Ovary (tissue), 9 donors: ENCODE measurements around the gene PLEKHG4B. TPM values are rescaled to one million over a fixed set of nuclear protein-coding genes. Genes with fewer than 3 reads are reported as not detected.
"Not testable (repeated sequence)": the region's sequence is repeated elsewhere in the genome, so short reads cannot be mapped to it uniquely, and the experiment has no call there.

Source experiments
- DNase-seq, 5 donors: peaks; one replicate each; pipeline ENCODE4 v3.0.0-alpha.2; 2019 to 2020
- H3K27ac ChIP-seq, 2 donors: fragments of 200-600 bp; one replicate each; pipeline versions ENCODE4 v1.5.1 to v1.8.0; 2019 to 2022
- H3K27me3 ChIP-seq: fragments of 200-600 bp; one replicate; pipeline ENCODE4 v1.8.0; 2022
- H3K36me3 ChIP-seq: fragments of 200-600 bp; sonication (generic); one replicate; pipeline ENCODE4 v1.5.1; 2019
- H3K4me1 ChIP-seq: one replicate; pipeline ENCODE4 v1.8.1; 2013; ENCODE audit warnings: mild to moderate bottlenecking, moderate library complexity; ENCODE audit not compliant: insufficient read depth
- H3K4me3 ChIP-seq: fragments of 200-600 bp; sonication (generic); one replicate; pipeline ENCODE4 v1.5.1; 2017
- H3K9me3 ChIP-seq, 2 donors: fragments of 200-600 bp in 1 of 2; sonication (generic) in 1 of 2; one replicate each; pipeline versions ENCODE4 v1.5.1 to v1.8.1; 2013 to 2019; ENCODE audit warnings: mild to moderate bottlenecking in 1 of 2, moderate library complexity in 1 of 2
- EP300 ChIP-seq: sonication (generic); formaldehyde crosslinking; IDR thresholded peaks from one replicate; pipeline ENCODE4 v1.6.1; 2017; ENCODE audit warnings: antibody characterized with exemption
- POLR2A ChIP-seq: fragments of 450-650 bp; IDR thresholded peaks from one replicate; pipeline ENCODE4 v1.6.1; 2017; ENCODE audit warnings: antibody characterized with exemption, mild to moderate bottlenecking, moderate library complexity
- WGBS, 3 donors: extraction: QIAGEN DNeasy Blood & Tissue Kit in 1 of 3; methylation state at CpG; one replicate each; pipeline versions ENCODE4 v1.1.5 to v1.1.7; 2013 to 2017; 5-methylcytosine and 5-hydroxymethylcytosine counted together
- intact Hi-C, 4 donors: fragments of 100-400 bp; cut with DNase I; formaldehyde crosslinking; loops; one replicate each; pipeline versions ENCODE4 v1.11.0 to v1.15.1; 2022 to 2023
- polyA plus RNA-seq, 2 donors: library from polyadenylated mRNA; stranded (reverse); fragments of 200-250 nt in 1 of 2; fragments of 350-450 nt in 1 of 2; fragmentation: Illumina TruSeq in 1 of 2; extraction: RNeasy Lipid Tissue Mini Kit (QIAGEN cat#74804) in 1 of 2; gene quantifications; one replicate each; pipeline ENCODE4 v1.2.3, GENCODE V29; 2013 to 2014
- total RNA-seq, 7 donors: library from RNA; depleted of rRNA in 2 of 7; stranded (reverse); fragments of >200 nt in 2 of 7; fragmentation: NEBNext Ultra II Directional in 3 of 7; extraction: Animal tissue kit (Norgen Biotek cat#: 25700) in 3 of 7; gene quantifications; one replicate each; pipeline versions ENCODE4 v1.1.0 to v1.2.4, GENCODE V29; 2016 to 2023
- TF ChIP-seq, protein P1 (sequence below), 3 donors: fragments of 450-650 bp in 2 of 3; fragments of 200-600 bp in 1 of 3; IDR thresholded peaks; one replicate each; pipeline versions ENCODE4 v1.5.1 to v1.8.0; 2016 to 2022; ENCODE audit warnings: antibody characterized with exemption in 3 of 3, mild to moderate bottlenecking in 1 of 3
- donor health status: DM: no; HTN: no; CAD: no; lungs with moderate emphysema.
- donor health status: DM: no; HTN: no; CAD: no.
- donor health status: Bipolar disorder and iron deficiency.
- donor health status: DM: yes; HTN: yes; CAD: no.
- donor health status: DM: no; HTN: no; CAD: no.
- donor health status: DM: yes; HTN: yes; CAD: no.

The PLEKHG4B gene
- total and polyA plus RNA-seq, 9 donors = 0.47 to 4.0 (median 1.8) TPM

- Histone ChIP-seq H3K36me3 (no peaks in the 10 kb centered on the region), H3K9me3 (no peaks in the 10 kb centered on the region), H3K4me1 (peaks cover 6% of the 10 kb centered on the region), H3K27ac (no peak overlapping the region), H3K4me3 (no peak overlapping the region), H3K27me3 (no peaks in the 10 kb centered on the region)
- intact Hi-C loops = no loop called here
- TF ChIP-seq EP300 (no peak), POLR2A (no peak)
- TF ChIP-seq, protein P1, sequence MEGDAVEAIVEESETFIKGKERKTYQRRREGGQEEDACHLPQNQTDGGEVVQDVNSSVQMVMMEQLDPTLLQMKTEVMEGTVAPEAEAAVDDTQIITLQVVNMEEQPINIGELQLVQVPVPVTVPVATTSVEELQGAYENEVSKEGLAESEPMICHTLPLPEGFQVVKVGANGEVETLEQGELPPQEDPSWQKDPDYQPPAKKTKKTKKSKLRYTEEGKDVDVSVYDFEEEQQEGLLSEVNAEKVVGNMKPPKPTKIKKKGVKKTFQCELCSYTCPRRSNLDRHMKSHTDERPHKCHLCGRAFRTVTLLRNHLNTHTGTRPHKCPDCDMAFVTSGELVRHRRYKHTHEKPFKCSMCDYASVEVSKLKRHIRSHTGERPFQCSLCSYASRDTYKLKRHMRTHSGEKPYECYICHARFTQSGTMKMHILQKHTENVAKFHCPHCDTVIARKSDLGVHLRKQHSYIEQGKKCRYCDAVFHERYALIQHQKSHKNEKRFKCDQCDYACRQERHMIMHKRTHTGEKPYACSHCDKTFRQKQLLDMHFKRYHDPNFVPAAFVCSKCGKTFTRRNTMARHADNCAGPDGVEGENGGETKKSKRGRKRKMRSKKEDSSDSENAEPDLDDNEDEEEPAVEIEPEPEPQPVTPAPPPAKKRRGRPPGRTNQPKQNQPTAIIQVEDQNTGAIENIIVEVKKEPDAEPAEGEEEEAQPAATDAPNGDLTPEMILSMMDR (IDR thresholded peaks at IDR 0.05) = no peak
- DNase-seq = no peak
- WGBS, 3 donors = 64 to 82% (median 79%) methylated on average over 6 of the region's 6 CpGs
Measured at GRCh38 chr5:223791-224190, 131.8 kb downstream of the PLEKHG4B start.

DNA sequence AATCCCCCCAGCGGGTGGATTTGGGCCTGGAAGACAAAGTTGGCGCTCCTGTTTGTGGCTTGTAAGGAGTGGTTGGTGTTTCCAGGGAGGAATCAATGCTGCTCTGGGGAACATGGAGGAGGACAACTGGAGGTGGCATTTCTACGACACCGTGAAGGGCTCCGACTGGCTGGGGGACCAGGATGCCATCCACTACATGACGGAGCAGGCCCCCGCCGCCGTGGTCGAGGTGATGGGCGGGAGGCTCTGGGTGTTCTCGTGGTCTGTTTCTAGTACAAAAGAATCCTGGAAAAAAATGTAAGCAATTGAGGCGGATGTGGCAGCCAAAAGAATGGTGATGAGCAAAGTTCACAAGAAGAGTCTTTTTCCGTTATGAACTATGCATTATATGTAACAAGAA, 133.4 kb downstream of the PLEKHG4B start:
- DNase-seq = no peak
- Histone ChIP-seq H3K27ac (no peak overlapping the region), H3K27me3 (no peaks in the 10 kb centered on the region), H3K4me3 (no peak overlapping the region), H3K4me1 (peaks cover 6% of the 10 kb centered on the region), H3K9me3 (no peaks in the 10 kb centered on the region), H3K36me3 (no peaks in the 10 kb centered on the region)
- no peak for TF ChIP-seq EP300
- TF ChIP-seq, protein P1 (IDR thresholded peaks at IDR 0.05) = no peak
- no peak for TF ChIP-seq POLR2A
- 91 to 93% (median 92%) methylated on average over 14 of the region's 14 CpGs for WGBS, 3 donors
- intact Hi-C loops = no loop called here

DNA sequence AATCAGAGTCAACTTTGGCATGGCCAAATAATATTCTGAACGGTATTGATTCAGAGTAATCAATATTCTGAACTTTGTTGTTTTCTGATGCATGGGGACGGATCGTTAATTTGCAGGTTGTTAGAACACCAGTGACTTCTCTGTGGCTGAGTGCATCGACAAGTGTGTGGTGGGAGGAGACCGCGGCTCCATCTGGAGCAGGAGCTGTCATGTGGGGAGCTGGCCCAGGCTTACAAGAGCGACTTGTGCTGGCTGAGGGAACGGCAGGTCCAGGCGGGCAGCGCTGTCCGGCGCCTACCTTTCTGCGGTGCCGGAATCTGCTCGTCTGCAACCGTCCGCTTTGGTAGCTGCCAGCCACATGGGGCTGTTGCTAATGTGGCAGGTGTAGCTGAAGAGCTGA, 135.4 kb downstream of the PLEKHG4B start:
- H3K27me3 ChIP-seq, DNase-seq, intact Hi-C loops, H3K9me3 ChIP-seq, H3K36me3 ChIP-seq, H3K27ac ChIP-seq, H3K4me1 ChIP-seq, H3K4me3 ChIP-seq: not testable (repeated sequence)
- 89 to 97% (median 95%) methylated on average over 14 to 17 of the region's 17 CpGs for WGBS, 3 donors

DNA sequence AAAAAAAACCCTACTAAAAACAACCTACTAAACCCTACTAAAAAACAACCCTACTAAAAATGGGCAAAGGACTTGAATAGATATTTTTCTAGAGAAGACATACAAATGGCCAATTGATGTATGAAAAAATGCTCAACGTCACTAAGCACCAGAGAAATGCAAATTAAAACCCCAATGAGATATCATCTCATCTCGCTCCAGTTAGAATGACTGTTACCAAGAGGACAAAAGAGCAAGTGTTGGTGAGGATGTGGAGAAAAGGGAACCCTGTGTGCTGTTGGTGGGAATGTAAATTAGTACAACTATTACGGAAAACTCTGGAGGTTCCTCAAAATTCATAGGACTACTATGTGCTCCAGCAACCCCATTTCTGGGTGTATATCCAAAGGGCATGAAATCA, 136.9 kb downstream of the PLEKHG4B start:
- DNase-seq = no peak
- 65 to 93% (median 91%) methylated on average over 3 of the region's 3 CpGs for WGBS, 3 donors
- Histone ChIP-seq H3K27ac (no peak overlapping the region), H3K4me3 (no peak overlapping the region), H3K27me3 (no peaks in the 10 kb centered on the region), H3K4me1 (no peaks in the 10 kb centered on the region), H3K36me3 (no peaks in the 10 kb centered on the region), H3K9me3 (no peaks in the 10 kb centered on the region)
- TF ChIP-seq POLR2A = no peak
- TF ChIP-seq, protein P1 (IDR thresholded peaks at IDR 0.05) = no peak
- TF ChIP-seq EP300 = no peak
- intact Hi-C loops = no loop called here

GRCh38 chr5:230711-231110, 138.7 kb downstream of the PLEKHG4B start:
- WGBS, 3 donors = 92 to 95% (median 94%) methylated on average over 14 of the region's 14 CpGs
- intact Hi-C loops = no loop called here
- Histone ChIP-seq H3K27ac (no peak overlapping the region), H3K4me1 (no peaks in the 10 kb centered on the region), H3K36me3 (no peaks in the 10 kb centered on the region), H3K27me3 (no peaks in the 10 kb centered on the region), H3K9me3 (no peaks in the 10 kb centered on the region), H3K4me3 (no peak overlapping the region)
- TF ChIP-seq POLR2A (no peak), EP300 (no peak)
- no peak for DNase-seq

GRCh38 chr5:231661-232060, 139.7 kb downstream of the PLEKHG4B start:
- TF ChIP-seq, protein P1 (IDR thresholded peaks at IDR 0.05) = no peak
- TF ChIP-seq EP300 (no peak), POLR2A (no peak)
- WGBS, 3 donors = 83 to 91% (median 91%) methylated on average over 13 of the region's 13 CpGs
- no peaks in the 10 kb centered on the region for H3K36me3 ChIP-seq
- H3K9me3 ChIP-seq = no peaks in the 10 kb centered on the region
- no peak for DNase-seq
- no peak overlapping the region for H3K27ac ChIP-seq
- H3K4me3 ChIP-seq = no peak overlapping the region
- H3K27me3 ChIP-seq = no peaks in the 10 kb centered on the region
- intact Hi-C loops = no loop called here
- H3K4me1 ChIP-seq = no peaks in the 10 kb centered on the region

DNA sequence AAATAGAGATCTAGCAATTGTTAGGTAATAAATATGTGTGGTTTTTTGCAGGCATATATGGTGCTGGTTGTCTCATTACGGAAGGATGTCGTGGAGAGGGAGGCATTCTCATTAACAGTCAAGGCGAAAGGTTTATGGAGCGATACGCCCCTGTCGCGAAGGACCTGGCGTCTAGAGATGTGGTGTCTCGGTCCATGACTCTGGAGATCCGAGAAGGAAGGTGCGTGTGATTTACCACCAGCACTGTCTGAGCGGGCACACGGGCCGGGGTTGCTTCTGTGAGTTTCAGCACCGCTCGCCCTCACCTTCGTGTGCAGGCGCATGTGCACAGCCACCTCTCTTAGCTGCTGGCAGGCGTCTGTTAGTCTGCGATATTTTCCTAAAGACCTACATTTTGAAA, 141.5 kb downstream of the PLEKHG4B start:
- 92 to 94% (median 94%) methylated on average over 20 of the region's 20 CpGs for WGBS, 3 donors
- H3K9me3 ChIP-seq, H3K36me3 ChIP-seq, H3K27ac ChIP-seq, H3K4me3 ChIP-seq, intact Hi-C loops, DNase-seq, H3K27me3 ChIP-seq, H3K4me1 ChIP-seq: not testable (repeated sequence)
